HL-60 (cell line): ENCODE results near the gene MRPS18A.

Experiments
- CTCF ChIP-seq: IDR thresholded peaks from one replicate; pipeline ENCODE4 v1.5.1; 2011; ENCODE audit warnings: low read length, control low read depth, inconsistent platforms; ENCODE audit not compliant: insufficient read depth
- GABPA ChIP-seq: IDR thresholded peaks from 2 replicates; pipeline ENCODE4 v1.6.1; 2012; ENCODE audit warnings: low read depth
- POLR2AphosphoS5 ChIP-seq: IDR thresholded peaks from 2 replicates; pipeline ENCODE4 v1.6.1; 2012; ENCODE audit warnings: low read depth
- REST ChIP-seq: IDR thresholded peaks from 2 replicates; pipeline ENCODE4 v1.6.1; 2012; ENCODE audit warnings: low read depth; ENCODE audit not compliant: insufficient replicate concordance

- no peak for TF ChIP-seq CTCF
- TF ChIP-seq GABPA = no peak
- TF ChIP-seq REST = no peak
- no peak for TF ChIP-seq POLR2AphosphoS5
These were observed 56.5 kb downstream of the MRPS18A start for GRCh38 chr6:43630980-43631619.
